Liver (tissue), 9 donors: ENCODE results near the gene SLC8A2. TPM values are rescaled to one million over a fixed set of nuclear protein-coding genes. Genes with fewer than 3 reads are reported as not detected.

Experiments used
- DNase-seq: peaks from one replicate; pipeline ENCODE4 v3.0.0-alpha.2; 2017; ENCODE audit warnings: low spot score
- H3K27ac ChIP-seq, 2 donors: one replicate each; pipeline ENCODE4 v1.7.0; 2013; ENCODE audit warnings: inconsistent platforms in 2 of 2, low read length in 2 of 2, control low read depth in 1 of 2, low read depth in 1 of 2, mild to moderate bottlenecking in 1 of 2
- H3K27me3 ChIP-seq, 4 donors: one replicate each; pipeline versions ENCODE4 v1.6.1 to v1.7.0; 2013; ENCODE audit warnings: low read length in 3 of 4, inconsistent platforms in 1 of 4, mild to moderate bottlenecking in 1 of 4, moderate library complexity in 1 of 4; ENCODE audit not compliant: control insufficient read depth in 4 of 4, insufficient read depth in 4 of 4
- H3K36me3 ChIP-seq, 4 donors: one replicate each; pipeline versions ENCODE4 v1.6.1 to v1.7.0; 2013; ENCODE audit warnings: low read length in 3 of 4, mild to moderate bottlenecking in 3 of 4, low read depth in 1 of 4, moderate library complexity in 1 of 4; ENCODE audit not compliant: control insufficient read depth in 4 of 4, insufficient read depth in 3 of 4
- H3K4me1 ChIP-seq, 4 donors: one replicate each; pipeline versions ENCODE4 v1.6.1 to v1.7.0; 2013; ENCODE audit warnings: low read length in 3 of 4, mild to moderate bottlenecking in 3 of 4, moderate library complexity in 1 of 4; ENCODE audit not compliant: control insufficient read depth in 4 of 4, insufficient read depth in 4 of 4
- H3K4me3 ChIP-seq, 3 donors: one replicate each; pipeline versions ENCODE4 v1.6.1 to v1.7.0; 2013; ENCODE audit warnings: low read length in 3 of 3, control low read depth in 1 of 3, low read depth in 1 of 3, mild to moderate bottlenecking in 1 of 3
- H3K9ac ChIP-seq, 2 donors: one replicate each; pipeline ENCODE4 v1.7.0; 2013; ENCODE audit warnings: low read length in 2 of 2, mild to moderate bottlenecking in 2 of 2, moderate library complexity in 2 of 2, control low read depth in 1 of 2, low read depth in 1 of 2
- H3K9me3 ChIP-seq, 4 donors: one replicate each; pipeline versions ENCODE4 v1.6.1 to v1.7.0; 2013; ENCODE audit warnings: low read length in 3 of 4; ENCODE audit not compliant: control insufficient read depth in 4 of 4
- EGR1 ChIP-seq, 2 donors: IDR thresholded peaks; 2 replicates each; pipeline ENCODE4 v1.6.1; 2016 to 2018; ENCODE audit warnings: antibody characterized with exemption in 2 of 2, low read depth in 2 of 2
- FOXA1 ChIP-seq: IDR thresholded peaks from 2 replicates; pipeline ENCODE4 v1.6.1; 2016; ENCODE audit warnings: antibody characterized with exemption
- FOXA2 ChIP-seq: IDR thresholded peaks from 2 replicates; pipeline ENCODE4 v1.6.1; 2016; ENCODE audit warnings: antibody characterized with exemption
- GABPA ChIP-seq, 2 donors: IDR thresholded peaks in 1 of 2; conservative IDR thresholded peaks in 1 of 2; 2 replicates each; pipeline ENCODE4 v1.6.1; 2016; ENCODE audit warnings: antibody characterized with exemption in 2 of 2, mild to moderate bottlenecking in 1 of 2, moderate library complexity in 1 of 2
- HNF4A ChIP-seq, 2 donors: conservative IDR thresholded peaks; 2 replicates each; pipeline ENCODE4 v1.6.1; 2016; ENCODE audit warnings: antibody characterized with exemption in 2 of 2, mild to moderate bottlenecking in 2 of 2
- HNF4G ChIP-seq: IDR thresholded peaks from 2 replicates; pipeline ENCODE4 v1.6.1; 2016; ENCODE audit warnings: antibody characterized with exemption
- JUND ChIP-seq, 2 donors: IDR thresholded peaks; 2 replicates each; pipeline ENCODE4 v1.6.1; 2016; ENCODE audit warnings: antibody characterized with exemption in 2 of 2
- MAX ChIP-seq: IDR thresholded peaks from 2 replicates; pipeline ENCODE4 v1.6.1; 2016; ENCODE audit warnings: antibody characterized with exemption
- NR2F2 ChIP-seq: IDR thresholded peaks from 2 replicates; pipeline ENCODE4 v1.6.1; 2016; ENCODE audit warnings: antibody characterized with exemption
- RAD21 ChIP-seq, 2 donors: IDR thresholded peaks; 2 replicates each; pipeline ENCODE4 v1.6.1; 2016; ENCODE audit warnings: antibody characterized with exemption in 2 of 2, mild to moderate bottlenecking in 2 of 2
- RXRA ChIP-seq, 2 donors: IDR thresholded peaks; 2 replicates each; pipeline ENCODE4 v1.6.1; 2017 to 2018; ENCODE audit warnings: antibody characterized with exemption in 2 of 2, mild to moderate bottlenecking in 1 of 2
- SP1 ChIP-seq: IDR thresholded peaks from 2 replicates; pipeline ENCODE4 v1.6.1; 2018; ENCODE audit warnings: antibody characterized with exemption, mild to moderate bottlenecking
- TAF1 ChIP-seq: conservative IDR thresholded peaks from 2 replicates; pipeline ENCODE4 v1.6.1; 2016; ENCODE audit warnings: antibody characterized with exemption, mild to moderate bottlenecking
- YY1 ChIP-seq: IDR thresholded peaks from 2 replicates; pipeline ENCODE4 v1.6.1; 2016; ENCODE audit warnings: antibody characterized with exemption, mild to moderate bottlenecking
- ZBTB33 ChIP-seq: IDR thresholded peaks from 2 replicates; pipeline ENCODE4 v1.6.1; 2016; ENCODE audit warnings: antibody characterized with exemption
- WGBS: extraction: QIAGEN DNeasy Blood & Tissue Kit; methylation state at CpG from one replicate; pipeline ENCODE4 v1.1.7; 2013; 5-methylcytosine and 5-hydroxymethylcytosine counted together
- polyA plus RNA-seq, 2 donors: library from polyadenylated mRNA; stranded (reverse) in 1 of 2; unstranded in 1 of 2; fragments of 200-250 nt in 1 of 2; fragments of >200 nt in 1 of 2; fragmentation: Nextera tagmentation in 1 of 2; extraction: Ambion mirVana in 1 of 2; gene quantifications; one replicate each; pipeline versions ENCODE4 v1.2.1 to v1.2.3, GENCODE V29; 2013 to 2015
- total RNA-seq, 2 donors: library from RNA; depleted of rRNA; stranded (reverse); fragments of >200 nt; gene quantifications; one replicate each; pipeline ENCODE4 v1.2.3, GENCODE V29; 2014
- TF ChIP-seq, protein P1 (sequence below): IDR thresholded peaks from 2 replicates; pipeline ENCODE4 v1.6.1; 2016; ENCODE audit warnings: antibody characterized with exemption, mild to moderate bottlenecking
- TF ChIP-seq, protein P2 (sequence below): IDR thresholded peaks from 2 replicates; pipeline ENCODE4 v1.6.1; 2016; ENCODE audit warnings: antibody characterized with exemption
- TF ChIP-seq, protein P3 (sequence below): fragments of 150-350 bp; IDR thresholded peaks from 2 replicates; pipeline ENCODE4 v1.5.1; 2017; ENCODE audit warnings: improper control_type of control experiment, low read depth, low read length; ENCODE audit not compliant: missing input control
- donor health status: healthy.
- donor health status: healthy.
- donor health status: healthy.
- donor health status: healthy.
- donor health status: healthy.

The SLC8A2 gene
- total and polyA plus RNA-seq, 4 donors = 0.01 to 0.25 TPM; not detected in 2

DNA sequence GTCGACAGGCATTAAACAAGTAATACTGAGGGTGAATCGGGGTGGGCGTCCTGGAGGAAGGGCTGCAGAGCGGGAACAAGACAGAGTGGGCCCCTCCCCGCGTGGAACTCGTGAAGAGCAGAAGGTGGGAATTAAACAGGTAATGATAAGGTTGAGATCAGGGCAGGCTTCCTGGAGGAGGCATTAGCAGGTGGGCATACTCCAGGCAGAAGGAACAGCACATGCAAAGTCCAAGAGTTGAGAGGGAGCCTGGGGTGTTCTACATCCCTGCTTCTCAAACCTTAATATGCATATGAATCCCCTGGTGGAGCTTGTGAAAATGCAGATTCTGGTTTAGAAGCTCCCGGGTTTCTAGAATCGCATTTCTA is 23.3 kb downstream of the SLC8A2 start:
- H3K9me3 ChIP-seq = peaks cover 0 to 3% (median under 1%) of the 10 kb centered on the region in 4 donors

DNA sequence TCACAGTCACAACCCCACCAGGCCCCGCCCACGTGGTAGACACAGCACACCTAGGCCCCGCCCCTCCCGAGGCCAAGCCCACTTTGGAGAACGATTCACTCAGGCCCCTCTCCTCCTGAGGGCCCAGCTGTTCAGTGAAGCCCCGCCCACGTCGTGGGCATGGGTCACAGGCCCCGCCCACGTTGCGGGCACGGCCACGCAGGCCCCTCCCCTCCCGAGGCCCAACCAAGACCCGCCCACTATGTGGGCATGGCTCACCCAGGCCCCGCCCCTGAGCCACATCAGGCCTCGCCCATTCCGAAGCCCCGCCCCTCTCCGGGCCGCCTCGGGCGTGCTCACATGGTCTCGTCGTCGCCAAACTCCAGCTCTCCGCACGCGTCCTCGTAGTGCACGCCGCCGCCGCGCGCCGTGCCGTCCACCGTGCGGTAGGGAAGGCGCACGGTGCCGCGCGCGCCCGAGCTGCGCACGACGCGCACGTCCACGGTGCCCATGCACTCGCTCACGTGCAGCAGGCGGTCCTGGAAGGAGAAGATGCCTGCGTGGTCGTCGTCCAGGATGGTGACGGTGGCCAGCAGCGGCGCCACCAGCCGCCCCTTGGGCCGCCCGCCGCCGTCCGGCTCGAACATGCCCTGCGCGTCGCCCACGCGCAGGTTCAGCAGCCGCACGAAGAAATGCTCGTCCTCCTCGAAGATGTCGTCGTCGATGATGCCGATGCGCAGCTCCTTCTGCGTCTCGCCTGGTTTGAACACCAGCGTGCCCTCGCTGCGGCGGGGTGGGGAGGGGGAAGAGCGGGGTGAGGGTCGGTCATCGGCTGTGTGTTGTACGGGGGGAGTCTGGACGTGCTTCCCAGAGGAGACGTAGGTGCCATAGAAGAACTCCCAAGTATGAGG is 24.0 kb downstream of the SLC8A2 start:
- peak; percentile 68 for DNase-seq
- Histone ChIP-seq H3K27me3 (peaks cover 5 to 14% (median 7%) of the 10 kb centered on the region in 4 donors), H3K9me3 (peaks cover 0 to 3% (median under 1%) of the 10 kb centered on the region in 4 donors), H3K4me3 (peak overlapping the region in 1 of 3 donors; percentile 6), H3K36me3 (no peaks in the 10 kb centered on the region), H3K9ac (no peak overlapping the region), H3K27ac (no peak overlapping the region), H3K4me1 (peaks cover 0 to 14% (median 9%) of the 10 kb centered on the region in 4 donors)
- TF ChIP-seq SP1 (no peak), NR2F2 (no peak), MAX (no peak), TAF1 (no peak), JUND (IDR thresholded peaks at IDR 0.05) (no peak), EGR1 (IDR thresholded peaks at IDR 0.05; ENCODE audit: low read depth in 2 of 2) (no peak), HNF4A (conservative IDR thresholded peaks at IDR 0.05) (no peak), GABPA (IDR thresholded peaks at IDR 0.05 in 1 of 2, conservative IDR thresholded peaks at IDR 0.05 in 1 of 2) (no peak), FOXA2 (no peak), ZBTB33 (no peak), FOXA1 (no peak), RXRA (IDR thresholded peaks at IDR 0.05) (no peak), RAD21 (IDR thresholded peaks at IDR 0.05) (no peak), HNF4G (no peak), YY1 (no peak)
- TF ChIP-seq, protein P1, sequence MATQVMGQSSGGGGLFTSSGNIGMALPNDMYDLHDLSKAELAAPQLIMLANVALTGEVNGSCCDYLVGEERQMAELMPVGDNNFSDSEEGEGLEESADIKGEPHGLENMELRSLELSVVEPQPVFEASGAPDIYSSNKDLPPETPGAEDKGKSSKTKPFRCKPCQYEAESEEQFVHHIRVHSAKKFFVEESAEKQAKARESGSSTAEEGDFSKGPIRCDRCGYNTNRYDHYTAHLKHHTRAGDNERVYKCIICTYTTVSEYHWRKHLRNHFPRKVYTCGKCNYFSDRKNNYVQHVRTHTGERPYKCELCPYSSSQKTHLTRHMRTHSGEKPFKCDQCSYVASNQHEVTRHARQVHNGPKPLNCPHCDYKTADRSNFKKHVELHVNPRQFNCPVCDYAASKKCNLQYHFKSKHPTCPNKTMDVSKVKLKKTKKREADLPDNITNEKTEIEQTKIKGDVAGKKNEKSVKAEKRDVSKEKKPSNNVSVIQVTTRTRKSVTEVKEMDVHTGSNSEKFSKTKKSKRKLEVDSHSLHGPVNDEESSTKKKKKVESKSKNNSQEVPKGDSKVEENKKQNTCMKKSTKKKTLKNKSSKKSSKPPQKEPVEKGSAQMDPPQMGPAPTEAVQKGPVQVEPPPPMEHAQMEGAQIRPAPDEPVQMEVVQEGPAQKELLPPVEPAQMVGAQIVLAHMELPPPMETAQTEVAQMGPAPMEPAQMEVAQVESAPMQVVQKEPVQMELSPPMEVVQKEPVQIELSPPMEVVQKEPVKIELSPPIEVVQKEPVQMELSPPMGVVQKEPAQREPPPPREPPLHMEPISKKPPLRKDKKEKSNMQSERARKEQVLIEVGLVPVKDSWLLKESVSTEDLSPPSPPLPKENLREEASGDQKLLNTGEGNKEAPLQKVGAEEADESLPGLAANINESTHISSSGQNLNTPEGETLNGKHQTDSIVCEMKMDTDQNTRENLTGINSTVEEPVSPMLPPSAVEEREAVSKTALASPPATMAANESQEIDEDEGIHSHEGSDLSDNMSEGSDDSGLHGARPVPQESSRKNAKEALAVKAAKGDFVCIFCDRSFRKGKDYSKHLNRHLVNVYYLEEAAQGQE = no peak
- TF ChIP-seq, protein P2, sequence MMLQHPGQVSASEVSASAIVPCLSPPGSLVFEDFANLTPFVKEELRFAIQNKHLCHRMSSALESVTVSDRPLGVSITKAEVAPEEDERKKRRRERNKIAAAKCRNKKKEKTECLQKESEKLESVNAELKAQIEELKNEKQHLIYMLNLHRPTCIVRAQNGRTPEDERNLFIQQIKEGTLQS = no peak
- TF ChIP-seq, protein P3, sequence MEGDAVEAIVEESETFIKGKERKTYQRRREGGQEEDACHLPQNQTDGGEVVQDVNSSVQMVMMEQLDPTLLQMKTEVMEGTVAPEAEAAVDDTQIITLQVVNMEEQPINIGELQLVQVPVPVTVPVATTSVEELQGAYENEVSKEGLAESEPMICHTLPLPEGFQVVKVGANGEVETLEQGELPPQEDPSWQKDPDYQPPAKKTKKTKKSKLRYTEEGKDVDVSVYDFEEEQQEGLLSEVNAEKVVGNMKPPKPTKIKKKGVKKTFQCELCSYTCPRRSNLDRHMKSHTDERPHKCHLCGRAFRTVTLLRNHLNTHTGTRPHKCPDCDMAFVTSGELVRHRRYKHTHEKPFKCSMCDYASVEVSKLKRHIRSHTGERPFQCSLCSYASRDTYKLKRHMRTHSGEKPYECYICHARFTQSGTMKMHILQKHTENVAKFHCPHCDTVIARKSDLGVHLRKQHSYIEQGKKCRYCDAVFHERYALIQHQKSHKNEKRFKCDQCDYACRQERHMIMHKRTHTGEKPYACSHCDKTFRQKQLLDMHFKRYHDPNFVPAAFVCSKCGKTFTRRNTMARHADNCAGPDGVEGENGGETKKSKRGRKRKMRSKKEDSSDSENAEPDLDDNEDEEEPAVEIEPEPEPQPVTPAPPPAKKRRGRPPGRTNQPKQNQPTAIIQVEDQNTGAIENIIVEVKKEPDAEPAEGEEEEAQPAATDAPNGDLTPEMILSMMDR = no peak
- WGBS = 9% methylated on average over 95 of the region's 95 CpGs

More for the DNA sequence above, 23.3 kb downstream of the SLC8A2 start:
- Histone ChIP-seq H3K4me3 (no peak overlapping the region), H3K9ac (no peak overlapping the region), H3K27me3 (peaks cover 5 to 13% (median 9%) of the 10 kb centered on the region in 4 donors), H3K27ac (no peak overlapping the region), H3K4me1 (peaks cover 0 to 14% (median 9%) of the 10 kb centered on the region in 4 donors), H3K36me3 (no peaks in the 10 kb centered on the region)
- TF ChIP-seq HNF4A (conservative IDR thresholded peaks at IDR 0.05) = no peak
- no peak for TF ChIP-seq TAF1
- no peak for TF ChIP-seq JUND (IDR thresholded peaks at IDR 0.05)
- TF ChIP-seq, protein P3 = no peak
- 30% methylated on average over 9 of the region's 9 CpGs for WGBS
- DNase-seq = no peak
